KBM-7 (cell line): Measurements from ENCODE around the gene NTM.

Experiments
- DNase-seq: peaks from one replicate; pipeline ENCODE4 v3.0.0-alpha.2; 2015
- in situ Hi-C: fragments of 300-500 bp; cut with MboI; formaldehyde crosslinking; loops from 2 replicates; pipeline ENCODE4 v1.14.3; 2020; ENCODE audit warnings: low sequenced_read_pairs, low pct_unique_long_range_greater_than_20kb, mixed read lengths

The NTM gene

DNA sequence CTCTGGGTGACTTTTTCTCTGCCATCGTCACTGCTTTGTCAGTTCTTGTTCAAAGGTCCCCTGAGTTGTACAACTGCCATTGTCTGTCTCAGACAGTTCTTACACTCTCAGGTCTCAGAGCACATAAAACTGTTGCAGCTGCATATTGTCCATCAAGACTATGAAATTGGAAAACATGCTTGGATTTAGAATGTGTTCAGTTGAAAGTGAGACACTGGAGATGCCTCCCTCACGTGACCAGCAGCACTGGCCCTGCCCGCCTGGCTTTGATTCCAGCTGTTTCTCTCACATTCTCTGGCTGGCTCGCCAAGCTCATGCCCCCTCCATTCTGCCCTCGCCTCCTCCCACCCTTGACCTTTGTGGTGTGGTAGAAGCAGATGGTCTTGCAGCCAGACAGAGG is 244.2 kb downstream of the NTM start:
- in situ Hi-C loops: no loop called here
- no peak for DNase-seq

DNA sequence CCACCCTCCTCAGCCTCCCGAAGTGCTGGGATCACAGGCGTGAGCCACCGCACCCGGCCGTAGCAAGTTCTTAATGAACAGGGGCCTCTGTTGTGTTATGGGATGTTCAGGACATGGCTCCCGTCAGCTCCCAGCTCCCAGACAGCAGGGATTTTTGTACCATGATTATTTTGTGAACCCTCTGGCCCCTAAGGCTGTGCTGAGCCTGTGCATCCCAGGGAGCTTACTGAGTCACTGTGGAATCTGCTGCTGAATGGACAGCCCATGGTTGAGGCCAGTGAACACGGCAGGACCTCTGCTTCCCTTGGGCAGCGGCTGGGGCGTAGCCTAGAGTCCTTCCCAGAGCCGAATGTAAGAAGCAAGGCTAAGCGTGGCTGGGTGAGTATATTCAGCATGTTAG is 245.2 kb downstream of the NTM start:
- in situ Hi-C loops: no loop called here
- no peak for DNase-seq

DNA sequence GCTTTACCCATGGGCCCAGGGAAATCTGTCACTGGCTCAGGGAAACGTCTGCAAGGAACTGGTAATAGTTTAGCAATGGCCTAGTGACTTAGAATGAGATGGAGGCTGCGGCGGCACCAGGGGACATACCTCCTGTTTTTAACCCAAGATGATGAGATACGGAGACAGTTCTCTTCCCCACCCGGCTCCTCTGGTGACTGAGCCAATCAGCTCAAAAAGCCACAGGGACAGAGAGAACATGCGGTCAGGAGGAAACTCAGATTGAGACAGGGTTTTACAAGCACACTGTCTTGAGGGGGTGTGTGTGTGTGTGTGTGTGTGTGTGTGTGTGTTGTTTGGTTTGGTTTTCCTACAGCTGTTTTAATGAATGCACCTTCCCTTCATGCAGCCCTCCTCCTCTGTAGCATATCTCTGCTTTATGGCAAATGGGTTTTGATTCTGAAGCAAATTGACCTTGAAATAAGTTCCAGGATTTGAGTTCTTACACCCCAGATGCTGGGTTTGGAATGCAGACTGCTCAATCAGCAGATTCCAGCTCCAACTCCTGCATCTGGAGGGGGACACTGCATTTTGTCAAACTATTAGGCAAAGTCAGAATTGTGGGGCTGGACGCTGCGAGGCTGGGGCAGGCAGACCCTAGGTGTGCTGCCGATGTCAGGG is 246.2 kb downstream of the NTM start:
- no peak for DNase-seq
- in situ Hi-C loops: no loop called here

DNA sequence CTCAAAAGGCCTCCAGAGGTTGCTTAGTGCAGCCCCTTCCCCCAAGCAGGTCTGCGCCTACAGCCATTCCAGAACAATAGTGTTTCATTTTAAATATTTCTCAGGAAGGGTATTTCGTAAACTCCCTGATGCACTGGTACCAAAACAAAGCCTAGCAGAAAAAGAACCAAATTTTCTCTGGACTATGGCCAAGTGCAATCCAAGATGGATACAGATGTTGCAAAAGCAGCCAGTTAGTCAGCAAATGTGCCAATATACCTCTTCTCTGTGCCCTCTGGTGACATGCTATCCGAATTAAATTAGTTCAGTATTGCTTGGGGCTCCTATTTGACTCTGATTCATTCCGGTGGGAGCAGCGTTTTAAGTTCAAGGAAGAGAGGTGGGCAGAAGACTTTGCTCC is 247.8 kb downstream of the NTM start:
- DNase-seq: no peak
- in situ Hi-C loops: no loop called here

DNA sequence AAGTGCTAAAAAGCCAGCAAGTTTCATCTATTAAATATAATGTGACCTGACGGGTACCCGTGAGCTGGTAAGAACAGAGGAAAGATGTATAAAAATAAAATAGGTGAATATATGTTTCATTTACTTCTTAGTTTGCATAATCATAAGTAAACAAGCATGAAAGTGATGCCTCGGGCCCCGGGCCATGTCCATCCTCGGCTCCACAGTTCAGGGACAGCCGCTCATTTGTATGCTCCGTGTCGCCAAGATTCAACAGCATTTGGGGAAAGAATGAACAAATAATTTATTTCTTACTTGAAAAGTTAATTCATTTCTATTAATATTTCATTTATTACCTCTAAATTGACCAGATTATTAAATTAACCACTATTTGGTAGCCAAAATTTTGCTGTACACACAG is 251.8 kb downstream of the NTM start:
- DNase-seq: no peak
- in situ Hi-C loops: no loop called here

DNA sequence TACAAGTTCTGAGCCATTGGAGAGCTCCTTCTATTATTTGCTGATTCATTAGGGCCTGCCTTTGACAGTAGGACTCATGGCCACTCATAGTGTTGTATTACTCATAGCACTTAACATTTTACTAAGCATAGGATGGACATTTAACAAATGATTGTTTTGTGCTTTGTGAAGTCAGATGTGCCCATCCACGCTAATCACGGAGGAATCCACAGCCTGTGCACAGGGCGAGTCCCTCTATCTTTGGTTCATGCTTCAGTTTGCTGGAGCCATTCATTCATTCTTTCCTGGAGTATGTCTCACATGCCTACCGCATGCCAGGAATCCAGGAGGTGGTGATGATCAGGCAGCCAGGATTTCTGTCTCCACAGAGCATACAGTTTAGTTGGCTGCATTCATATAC is 254.1 kb downstream of the NTM start:
- in situ Hi-C loops: no loop called here
- no peak for DNase-seq

DNA sequence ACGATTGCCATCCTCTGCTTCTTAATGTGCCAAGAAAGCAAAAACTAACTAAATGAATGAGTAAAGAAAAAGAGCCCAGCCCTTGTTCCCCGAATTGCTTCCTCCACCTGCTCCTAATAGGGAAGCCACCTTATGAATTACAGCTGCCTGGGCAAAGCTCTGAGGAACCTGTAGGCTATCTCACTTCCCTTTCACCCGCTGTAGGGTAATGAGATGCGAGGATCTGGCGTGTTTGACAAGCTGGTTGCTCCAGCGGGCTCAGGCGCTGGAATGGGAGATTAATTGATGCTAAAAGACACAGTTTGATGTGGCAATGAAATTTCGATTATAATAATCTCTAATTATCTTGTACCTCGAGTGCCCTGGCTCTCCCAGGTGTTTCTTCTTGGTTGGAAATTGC is 256.4 kb downstream of the NTM start:
- in situ Hi-C loops: no loop called here
- DNase-seq: peak; percentile 0

DNA sequence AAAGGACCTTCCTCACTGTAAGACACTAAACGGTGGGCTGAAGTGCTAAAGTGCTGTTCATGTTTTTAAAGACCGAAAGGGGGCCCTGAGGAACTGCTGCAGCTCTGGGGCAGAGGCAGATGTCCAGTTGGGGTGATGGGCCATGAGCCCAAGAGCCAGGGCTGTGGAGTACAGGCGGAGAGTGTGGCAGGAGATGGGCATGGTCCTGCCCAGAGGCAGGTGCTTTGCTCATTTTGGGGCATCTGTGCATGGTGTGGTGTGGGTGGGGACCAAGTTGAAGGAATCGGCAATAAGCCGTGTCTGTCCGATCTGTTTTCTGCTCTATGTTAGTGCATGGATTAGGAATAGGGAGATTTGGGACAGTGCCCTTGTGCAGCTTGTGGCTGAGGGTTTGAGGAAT is 258.3 kb downstream of the NTM start:
- in situ Hi-C loops: no loop called here
- no peak for DNase-seq

DNA sequence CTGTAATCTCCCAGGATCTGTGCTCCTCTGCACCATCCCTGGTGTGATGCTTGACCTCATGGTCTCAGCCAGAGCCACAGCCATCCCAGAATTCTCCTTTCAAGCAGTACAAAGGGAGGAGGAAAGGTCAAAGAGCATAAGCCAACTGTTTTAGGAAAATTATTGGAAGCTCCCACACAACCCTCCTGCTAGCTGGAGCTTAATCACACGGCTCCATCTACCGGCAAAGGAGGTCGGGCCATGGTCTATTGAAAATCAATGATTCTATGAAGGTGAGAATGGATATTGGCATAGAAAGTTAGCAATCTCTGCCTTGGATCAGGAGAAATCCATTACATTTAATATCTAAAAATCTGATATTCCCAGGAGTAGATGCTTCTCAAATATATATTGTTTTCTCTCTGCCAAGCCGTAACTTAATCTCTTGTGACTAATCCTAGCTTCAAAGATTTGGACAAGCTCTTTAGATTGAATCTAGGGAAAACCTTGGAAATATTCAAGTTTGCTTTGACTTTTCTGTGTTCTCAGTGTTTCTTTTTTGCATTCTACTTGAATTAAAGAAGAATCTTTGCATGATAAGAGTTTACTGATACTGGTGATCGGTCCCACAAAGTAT is 259.6 kb downstream of the NTM start:
- in situ Hi-C loops: no loop called here
- no peak for DNase-seq

DNA sequence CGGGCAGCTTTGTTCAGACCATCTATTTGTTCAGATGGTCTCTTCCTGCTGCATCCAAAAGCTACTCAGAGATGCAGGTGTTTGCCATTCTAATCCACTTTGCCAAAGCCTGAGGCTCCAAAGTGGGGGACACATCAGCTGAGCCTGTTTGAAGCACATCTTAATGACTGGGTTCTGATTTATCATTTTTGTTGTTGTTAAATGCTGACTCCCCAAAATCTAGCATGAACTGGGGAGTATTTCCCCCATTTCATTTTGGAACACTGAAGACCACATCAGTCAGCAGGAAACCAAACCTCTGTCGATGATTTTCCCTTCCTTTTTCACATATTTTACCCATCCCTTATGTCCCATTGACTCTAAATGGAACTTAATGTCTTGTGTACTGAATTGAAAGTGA is 262.6 kb downstream of the NTM start:
- no peak for DNase-seq
- in situ Hi-C loops: no loop called here

DNA sequence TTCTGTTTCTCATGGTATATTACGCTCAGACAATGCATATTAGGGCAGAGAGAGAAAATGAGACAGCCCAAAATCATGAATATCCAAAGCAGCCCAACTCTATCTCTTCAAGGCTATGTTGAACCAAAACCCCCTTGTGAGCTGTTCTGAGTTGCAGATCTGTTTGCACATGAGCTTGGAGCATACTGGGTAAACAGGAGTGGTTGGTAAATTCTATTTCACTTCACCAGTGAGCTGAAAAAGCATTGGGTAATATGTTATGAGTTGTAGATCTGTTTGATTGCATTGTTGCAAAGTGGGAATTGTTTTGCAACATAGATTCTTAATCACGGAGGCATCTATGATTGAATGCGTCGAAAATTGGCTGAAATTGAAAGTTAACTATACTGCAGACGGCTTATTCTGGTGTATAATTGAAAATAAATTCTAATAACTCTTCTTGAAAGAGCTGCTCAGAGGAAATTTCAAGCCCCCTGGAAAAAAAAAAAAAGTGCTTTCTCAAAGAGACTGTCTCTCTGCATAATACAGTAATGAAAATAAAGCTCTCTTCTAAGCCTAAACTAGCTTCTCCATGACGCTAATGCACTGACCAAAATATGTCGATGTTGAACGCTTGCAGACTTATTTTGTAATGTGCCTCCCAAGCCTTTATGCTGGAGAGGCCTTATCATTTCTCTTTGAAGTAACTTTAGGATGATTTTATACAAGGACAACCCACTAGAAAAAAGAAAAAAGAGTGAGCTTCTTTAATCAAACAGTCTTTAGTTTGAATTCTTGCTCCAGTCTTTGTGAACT is 263.7 kb downstream of the NTM start:
- in situ Hi-C loops: no loop called here
- DNase-seq: no peak

DNA sequence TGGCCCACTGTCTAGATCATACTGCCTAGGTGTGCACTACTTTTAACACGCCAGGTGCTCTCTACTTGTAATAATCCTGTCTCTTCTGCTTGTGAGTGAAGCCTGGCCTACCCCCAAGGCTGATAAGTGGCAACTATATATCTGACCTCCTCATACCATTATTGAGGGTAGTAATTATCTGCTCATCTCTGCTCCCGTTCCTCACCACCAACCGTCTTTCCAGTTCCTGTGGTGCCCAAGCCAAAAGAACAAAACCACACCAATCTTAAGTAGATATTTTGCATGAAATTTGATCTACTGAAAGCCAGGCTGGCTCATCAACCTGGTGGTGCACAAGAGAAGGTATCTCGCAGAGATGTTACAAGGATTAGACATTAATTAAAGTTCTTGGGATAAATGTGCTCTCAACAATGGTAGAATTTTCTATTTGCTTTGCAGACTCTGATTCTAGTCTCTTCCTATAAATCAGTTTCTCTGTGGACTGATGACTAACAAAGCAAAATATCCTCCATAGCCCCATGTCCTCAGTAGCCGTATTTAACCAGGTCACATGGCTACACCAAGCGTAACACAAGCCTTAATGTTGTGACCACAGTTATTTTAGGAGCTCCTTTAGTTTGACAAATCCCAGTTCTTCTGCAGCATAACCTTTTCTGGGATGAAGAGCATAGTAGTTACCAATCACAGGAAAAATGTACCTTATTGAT is 267.2 kb downstream of the NTM start:
- no peak for DNase-seq

DNA sequence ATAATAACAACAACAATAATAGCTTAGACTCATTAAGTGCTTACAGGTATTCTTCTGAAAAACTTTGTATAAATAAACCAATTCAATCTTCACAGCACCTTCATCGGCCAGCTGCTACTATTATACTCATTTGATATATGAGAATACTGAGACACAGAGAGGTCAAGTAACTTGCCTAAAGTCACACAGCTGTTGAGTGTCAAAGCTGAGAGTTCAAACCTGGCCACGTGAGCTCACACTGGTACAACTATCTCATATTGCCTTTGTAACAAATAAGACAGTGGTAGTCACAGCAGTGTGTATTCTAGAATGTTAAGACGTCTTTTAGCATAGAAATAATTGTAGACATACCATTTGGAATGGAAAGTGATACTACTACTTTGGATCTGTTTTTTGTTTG is 268.5 kb downstream of the NTM start:
- in situ Hi-C loops: no loop called here
- DNase-seq: no peak

More for the DNA sequence above, 267.2 kb downstream of the NTM start:
- in situ Hi-C loops: no loop called here

DNA sequence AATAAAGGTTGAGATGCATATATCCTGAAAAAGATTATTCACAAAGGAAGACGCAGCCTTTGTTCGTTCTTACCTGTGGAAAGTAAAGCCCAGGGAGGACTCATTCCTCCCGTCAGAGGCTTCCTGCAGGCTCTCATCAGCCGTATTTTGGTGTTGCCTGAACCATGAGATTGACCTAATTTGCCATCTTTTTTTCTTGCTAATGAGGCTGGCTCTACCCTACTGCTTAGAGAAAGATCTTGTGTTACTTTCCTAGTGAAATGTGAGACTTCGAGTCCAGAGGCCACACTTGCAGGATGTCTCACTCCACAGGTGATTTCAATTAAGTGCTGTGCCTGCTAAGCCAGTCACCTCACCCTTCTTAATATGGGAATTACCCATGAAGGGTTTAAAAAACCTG is 269.9 kb downstream of the NTM start:
- DNase-seq: no peak
- in situ Hi-C loops: no loop called here

DNA sequence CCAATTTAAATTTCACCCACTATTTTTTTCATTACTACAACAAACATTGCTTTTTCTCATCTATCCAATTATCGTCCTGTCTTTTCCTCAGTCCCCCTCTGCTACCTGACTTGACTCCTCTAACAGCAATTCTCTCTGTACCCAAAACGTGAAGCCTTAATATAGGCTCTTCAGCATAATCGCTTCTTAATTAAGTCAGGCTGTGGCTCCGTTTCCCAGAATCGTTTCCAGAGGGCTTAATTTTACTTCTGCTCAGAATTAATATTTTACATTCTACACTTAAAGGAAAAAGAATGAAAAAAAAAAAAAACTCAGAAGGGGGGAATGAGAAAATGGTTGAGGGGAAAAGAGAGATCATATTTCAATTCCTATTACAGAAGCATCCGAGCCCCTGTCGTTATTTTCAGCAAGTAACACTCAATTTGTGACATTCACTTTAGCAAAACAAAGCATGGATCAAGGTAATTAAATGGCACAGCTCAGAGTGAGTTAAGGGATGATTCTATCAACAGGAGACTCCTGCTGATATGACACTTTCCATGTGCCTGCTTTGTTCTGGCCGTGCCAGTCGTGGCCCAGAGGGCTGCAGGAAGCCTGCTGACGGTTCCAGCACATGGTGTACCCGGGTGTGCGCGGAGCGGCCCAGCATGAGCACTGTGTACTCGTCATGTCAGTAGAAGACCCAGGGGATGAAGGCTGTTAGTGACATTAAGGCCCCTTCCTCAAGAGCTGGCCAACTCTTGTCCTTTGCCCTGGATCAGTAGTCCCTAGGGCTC is 272.5 kb downstream of the NTM start:
- no peak for DNase-seq
- in situ Hi-C loops: no loop called here

DNA sequence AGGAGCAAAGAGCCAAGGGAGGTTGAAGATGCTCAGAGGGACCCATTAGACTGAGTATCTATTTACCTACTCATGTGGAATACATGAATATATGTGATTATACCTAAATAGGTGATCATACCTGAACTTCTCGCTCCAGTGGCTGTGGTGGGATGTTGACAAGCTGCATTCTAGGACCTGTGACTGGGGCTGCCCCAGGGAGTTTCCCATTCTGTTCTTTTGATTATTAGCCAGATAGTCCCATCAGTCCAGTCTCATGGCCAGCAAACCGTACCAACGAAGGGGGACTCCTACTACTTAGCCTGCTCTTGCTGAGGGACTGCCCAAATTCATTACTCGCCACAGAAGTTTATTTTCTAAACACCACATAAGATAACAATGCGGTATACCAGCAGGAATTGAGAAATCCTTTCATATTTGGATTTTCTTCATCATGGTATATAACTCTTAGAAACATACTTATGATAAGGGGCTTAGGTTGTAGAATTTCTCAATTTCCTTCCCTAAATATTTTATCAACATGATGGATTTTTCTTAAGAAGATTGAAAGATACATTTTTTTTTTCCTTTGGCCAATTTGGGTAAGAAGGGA is 273.9 kb downstream of the NTM start:
- in situ Hi-C loops: no loop called here
- no peak for DNase-seq

DNA sequence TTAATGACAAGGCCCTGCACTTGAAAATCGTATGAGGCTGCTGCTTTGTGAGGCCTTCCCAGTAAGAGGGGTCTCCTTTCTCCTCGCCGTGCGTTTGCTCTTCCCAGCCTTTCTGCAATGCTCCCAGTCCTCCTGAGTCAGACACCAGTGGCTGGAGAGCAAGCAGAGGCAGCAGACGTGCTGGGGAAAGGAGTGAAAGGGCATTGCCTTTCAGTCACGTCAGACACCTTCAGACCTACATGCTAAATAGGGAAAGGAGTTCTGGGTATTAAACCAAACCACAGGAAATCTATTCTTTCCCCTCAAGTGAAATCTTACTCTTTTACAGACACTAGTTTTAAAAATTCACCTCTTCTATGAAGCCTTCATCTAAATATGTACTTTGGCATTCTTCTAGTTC is 274.8 kb downstream of the NTM start:
- DNase-seq: no peak
- in situ Hi-C loops: no loop called here

DNA sequence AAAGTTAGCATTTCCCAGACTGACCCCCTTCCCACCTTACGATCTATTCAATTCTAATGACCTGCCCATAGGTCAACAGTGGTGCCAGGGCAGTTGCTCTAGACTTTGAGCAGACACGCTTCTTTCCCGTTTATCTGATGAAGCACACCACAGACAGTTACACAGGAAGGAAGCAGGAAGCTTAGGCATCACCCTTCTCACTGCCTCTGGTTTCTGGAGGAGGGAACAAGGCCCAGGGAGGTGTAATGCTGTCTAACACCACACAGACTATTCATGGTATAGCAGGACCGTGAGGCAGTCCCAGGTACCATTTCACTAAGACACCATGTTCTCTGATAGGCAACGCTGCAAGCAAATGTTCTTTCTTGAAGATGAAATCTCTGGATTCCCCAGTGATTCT is 279.4 kb downstream of the NTM start:
- DNase-seq: no peak
- in situ Hi-C loops: no loop called here

DNA sequence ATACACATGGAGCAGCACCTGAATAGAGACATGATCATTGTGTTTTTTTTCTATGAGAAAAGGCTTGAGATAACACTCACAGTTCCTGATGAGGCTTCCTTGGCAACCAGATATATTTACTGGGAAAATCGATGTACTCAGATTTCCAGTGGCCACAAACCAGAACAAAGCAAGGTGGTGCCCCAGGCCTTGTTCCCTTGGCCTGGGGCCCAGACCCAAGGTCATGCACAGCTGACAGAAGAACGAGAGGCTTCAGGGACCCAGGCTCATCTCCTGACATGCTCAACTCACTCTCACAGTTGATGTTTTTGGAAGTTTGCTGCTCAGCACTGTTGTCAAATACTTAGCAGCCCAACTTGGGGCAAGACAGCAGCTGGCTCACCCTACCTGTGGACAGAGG is 281.8 kb downstream of the NTM start:
- in situ Hi-C loops: no loop called here
- no peak for DNase-seq
